ENCODE results near the gene SCAP. TPM values are rescaled to one million over a fixed set of nuclear protein-coding genes. Genes with fewer than 3 reads are reported as not detected.
"Not testable (repeated sequence)": the region's sequence is repeated elsewhere in the genome, so short reads cannot be mapped to it uniquely, and the experiment has no call there.

SCAP gene
- total and polyA plus RNA-seq, 2 of the 4 experiments (the other 2 are of a cell fraction), result 25.3 to 34.6 TPM

GRCh38 chr3:47480267-47480666 is 4.5 kb upstream of the SCAP start:
- in situ Hi-C loops (cut with MboI; ENCODE audit: low sequenced_read_pairs); H2BK20ac ChIP-seq (ENCODE audit: low read depth, low read length); H3K4me3 ChIP-seq (ENCODE audit: insufficient read depth, low read depth, low read length); H3K27ac ChIP-seq (ENCODE audit: insufficient read depth, low read length); H4K91ac ChIP-seq (ENCODE audit: insufficient read depth, low read depth, low read length); H3K4ac ChIP-seq (ENCODE audit: low read depth, low read length); H2AK5ac ChIP-seq (ENCODE audit: low read depth, low read length); H2AK9ac ChIP-seq (replicated peaks; ENCODE audit: low read depth, low read length, poor library complexity); H3K4me1 ChIP-seq (ENCODE audit: control insufficient read depth, insufficient read depth, low read length); H4K20me1 ChIP-seq (ENCODE audit: insufficient read depth, low read length); H2BK120ac ChIP-seq (ENCODE audit: low read depth, low read length); H3K27me3 ChIP-seq (ENCODE audit: control insufficient read depth, insufficient read depth, low read length); H3K56ac ChIP-seq (ENCODE audit: extremely low read depth, insufficient read depth, low read length); H3K18ac ChIP-seq (ENCODE audit: low read depth, low read length); H3K14ac ChIP-seq (replicated peaks; ENCODE audit: low read depth, low read length); H4K5ac ChIP-seq (ENCODE audit: low read depth, low read length); H3K4me2 ChIP-seq (ENCODE audit: low read depth, low read length); H2AFZ ChIP-seq (replicated peaks; ENCODE audit: low read length, poor library complexity); H4K8ac ChIP-seq (ENCODE audit: low read depth in 2 of 2, low read length in 2 of 2); H3K9ac ChIP-seq (ENCODE audit: low read depth, low read length); H2BK15ac ChIP-seq (ENCODE audit: low read depth, low read length); ATAC-seq (ENCODE audit: low read depth); H3K23ac ChIP-seq (ENCODE audit: low read depth, low read length); H3K9me3 ChIP-seq (ENCODE audit: control insufficient read depth, insufficient read depth, low read length); BruUV-seq (replicated peaks); H3K79me1 ChIP-seq (ENCODE audit: low read depth in 1 of 2, low read length in 2 of 2); H3K36me3 ChIP-seq (ENCODE audit: control insufficient read depth, insufficient read depth, low read length); POLR2A ChIA-PET (ENCODE audit: unreplicated experiment); H3K9me1 ChIP-seq (ENCODE audit: insufficient read depth, low read length); H2BK5ac ChIP-seq (ENCODE audit: low read depth, low read length, poor library complexity, severe bottlenecking); intact Hi-C loops (cut with micrococcal nuclease); dilution Hi-C loops (cut with HindIII; ENCODE audit: low sequenced_read_pairs, unreplicated experiment); DNase-seq: not testable (repeated sequence)
- WGBS, 2 experiments (ENCODE audit: extremely low coverage in 2 of 2, insufficient read length in 1 of 2), result 100% methylated on average over 2 of the region's 6 CpGs; no CpG with 5 or more reads in 1 of the 2 experiments
- CTCF ChIA-PET, result interaction anchor here (0.6 kb wide), 1 partner anchor 423 kb away, joined by 3 read pairs; no protein-coding TSS in a partner anchor

Data from IMR-90 (cell line).